Chondrocyte (in vitro differentiated cells): ENCODE results near the gene SORCS1. TPM values are rescaled to one million over a fixed set of nuclear protein-coding genes. Genes with fewer than 3 reads are reported as not detected.

ENCODE experiments used
- DNase-seq: peaks from one replicate; pipeline ENCODE4 v3.0.0; 2021; ENCODE audit warnings: mixed read lengths, low spot score
- H3K27ac Mint-ChIP-seq: one replicate; pipeline ENCODE4 v1.8.0; 2021; ENCODE audit warnings: mild to moderate bottlenecking, moderate library complexity, mixed read lengths; ENCODE audit not compliant: unreplicated experiment
- H3K27me3 Mint-ChIP-seq: 2 replicates; pipeline ENCODE4 v1.8.0; 2021; ENCODE audit warnings: low read depth, mixed read lengths
- H3K36me3 Mint-ChIP-seq: 2 replicates; pipeline ENCODE4 v1.8.0; 2021; ENCODE audit warnings: low read depth, mixed read lengths
- H3K4me1 Mint-ChIP-seq: 2 replicates; pipeline ENCODE4 v1.8.0; 2021; ENCODE audit warnings: low read depth, mild to moderate bottlenecking, mixed read lengths
- H3K4me3 Mint-ChIP-seq: one replicate; pipeline ENCODE4 v1.8.0; 2021; ENCODE audit warnings: mild to moderate bottlenecking, moderate library complexity, mixed read lengths; ENCODE audit not compliant: unreplicated experiment
- H3K9me3 Mint-ChIP-seq: 2 replicates; pipeline ENCODE4 v1.8.0; 2021; ENCODE audit warnings: low read depth, mixed read lengths
- CTCF ChIP-seq: fragments of 200-600 bp; sonication (generic); IDR thresholded peaks from 2 replicates; pipeline ENCODE4 v1.5.0; 2021; ENCODE audit warnings: antibody characterized with exemption, mild to moderate bottlenecking, moderate library complexity
- long read RNA-seq: library from polyadenylated mRNA; stranded (forward); transcript quantifications from one replicate; pipeline ENCODE4 v2.0.0, GENCODE V29; 2021
- total RNA-seq: library from RNA; stranded (reverse); gene quantifications from 3 replicates; pipeline ENCODE4 v1.2.1, GENCODE V29; 2021

Gene SORCS1
- not detected in 3 replicates for total RNA-seq
- long read RNA-seq = 0 reads

- Mint-ChIP-seq H3K9me3 (no peaks in the 10 kb centered on the region), H3K27ac (no peak within 1 kb of the TSS), H3K4me1 (peaks cover 10% of the 10 kb centered on the region), H3K27me3 (peaks cover 52% of the 10 kb centered on the region), H3K36me3 (peaks cover 2% of the 10 kb centered on the region), H3K4me3 (peak within 1 kb of the TSS; percentile 71)
- DNase-seq = peak; percentile 83
- TF ChIP-seq CTCF = no peak
Measured at GRCh38 chr10:107163881-107164861, at the start of gene SORCS1. SORCS1 (minus strand) TSS chr10:107164706.

GRCh38 chr10:107214261-107214660 is 49.8 kb upstream of the SORCS1 start:
- Mint-ChIP-seq H3K9me3 (peaks cover 12% of the 10 kb centered on the region), H3K4me1 (no peaks in the 10 kb centered on the region), H3K36me3 (no peaks in the 10 kb centered on the region), H3K4me3 (no peak overlapping the region), H3K27ac (no peak overlapping the region), H3K27me3 (no peaks in the 10 kb centered on the region)
- TF ChIP-seq CTCF = no peak
- DNase-seq = no peak

GRCh38 chr10:107213861-107214260 is 49.4 kb upstream of the SORCS1 start:
- no peaks in the 10 kb centered on the region for H3K4me1 Mint-ChIP-seq
- no peaks in the 10 kb centered on the region for H3K36me3 Mint-ChIP-seq
- TF ChIP-seq CTCF = no peak
- peak; percentile 68 for DNase-seq
- H3K4me3 Mint-ChIP-seq = no peak overlapping the region
- H3K27ac Mint-ChIP-seq = no peak overlapping the region
- H3K9me3 Mint-ChIP-seq = peaks cover 12% of the 10 kb centered on the region
- no peaks in the 10 kb centered on the region for H3K27me3 Mint-ChIP-seq

GRCh38 chr10:107206833-107207232 is 42.3 kb upstream of the SORCS1 start:
- no peaks in the 10 kb centered on the region for H3K4me1 Mint-ChIP-seq
- no peak for DNase-seq
- no peak for TF ChIP-seq CTCF
- H3K4me3 Mint-ChIP-seq = no peak overlapping the region
- no peaks in the 10 kb centered on the region for H3K27me3 Mint-ChIP-seq
- H3K27ac Mint-ChIP-seq = no peak overlapping the region
- H3K36me3 Mint-ChIP-seq = no peaks in the 10 kb centered on the region
- peaks cover 11% of the 10 kb centered on the region for H3K9me3 Mint-ChIP-seq

- DNase-seq = no peak
- no peak for TF ChIP-seq CTCF
- Mint-ChIP-seq H3K27me3 (peaks cover 25% of the 10 kb centered on the region), H3K36me3 (peaks cover 2% of the 10 kb centered on the region), H3K9me3 (no peaks in the 10 kb centered on the region), H3K27ac (no peak overlapping the region), H3K4me1 (peaks cover 7% of the 10 kb centered on the region), H3K4me3 (no peak overlapping the region)
Measured at GRCh38 chr10:107169516-107169915, 5.0 kb upstream of the SORCS1 start.
